Esophagus (tissue), 2 donors: ENCODE data around the gene DRD2. TPM values are rescaled to one million over a fixed set of nuclear protein-coding genes. Genes with fewer than 3 reads are reported as not detected.

ENCODE experiments used
- H3K27ac ChIP-seq, 2 donors: one replicate each; pipeline ENCODE4 v1.5.1; 2013; ENCODE audit warnings: low read depth in 2 of 2, mild to moderate bottlenecking in 2 of 2, inconsistent platforms in 1 of 2, low read length in 1 of 2, moderate library complexity in 1 of 2
- H3K27me3 ChIP-seq, 2 donors: one replicate each; pipeline ENCODE4 v1.6.1; 2013; ENCODE audit warnings: low read length in 2 of 2, control low read depth in 1 of 2, mild to moderate bottlenecking in 1 of 2; ENCODE audit not compliant: insufficient read depth in 2 of 2, control insufficient read depth in 1 of 2
- H3K36me3 ChIP-seq, 2 donors: one replicate each; pipeline ENCODE4 v1.6.1; 2013; ENCODE audit warnings: low read length in 1 of 2; ENCODE audit not compliant: control insufficient read depth in 2 of 2, insufficient read depth in 2 of 2
- H3K4me1 ChIP-seq, 2 donors: one replicate each; pipeline ENCODE4 v1.6.1; 2013; ENCODE audit warnings: low read length in 1 of 2; ENCODE audit not compliant: control insufficient read depth in 2 of 2, insufficient read depth in 2 of 2
- H3K4me3 ChIP-seq, 2 donors: one replicate each; pipeline ENCODE4 v1.5.1; 2013; ENCODE audit warnings: low read length in 2 of 2, mild to moderate bottlenecking in 2 of 2, low read depth in 1 of 2, moderate library complexity in 1 of 2
- H3K9me3 ChIP-seq, 2 donors: one replicate each; pipeline ENCODE4 v1.6.1; 2013; ENCODE audit warnings: mild to moderate bottlenecking in 2 of 2, low read depth in 1 of 2, low read length in 1 of 2, moderate library complexity in 1 of 2; ENCODE audit not compliant: control insufficient read depth in 2 of 2, insufficient read depth in 1 of 2
- WGBS, 2 donors: extraction: QIAGEN DNeasy Blood & Tissue Kit; methylation state at CpG; one replicate each; pipeline ENCODE4 v1.1.7; 2013; 5-methylcytosine and 5-hydroxymethylcytosine counted together
- polyA plus RNA-seq, 2 donors: library from polyadenylated mRNA; stranded (reverse); fragments of 200-250 nt; gene quantifications; one replicate each; pipeline ENCODE4 v1.2.3, GENCODE V29; 2013
- donor health status: healthy with polysubstance abuse.
- donor health status: Bipolar disorder and iron deficiency.

DRD2 gene
- polyA plus RNA-seq, 2 donors: 0.05 to 0.06 TPM

DNA sequence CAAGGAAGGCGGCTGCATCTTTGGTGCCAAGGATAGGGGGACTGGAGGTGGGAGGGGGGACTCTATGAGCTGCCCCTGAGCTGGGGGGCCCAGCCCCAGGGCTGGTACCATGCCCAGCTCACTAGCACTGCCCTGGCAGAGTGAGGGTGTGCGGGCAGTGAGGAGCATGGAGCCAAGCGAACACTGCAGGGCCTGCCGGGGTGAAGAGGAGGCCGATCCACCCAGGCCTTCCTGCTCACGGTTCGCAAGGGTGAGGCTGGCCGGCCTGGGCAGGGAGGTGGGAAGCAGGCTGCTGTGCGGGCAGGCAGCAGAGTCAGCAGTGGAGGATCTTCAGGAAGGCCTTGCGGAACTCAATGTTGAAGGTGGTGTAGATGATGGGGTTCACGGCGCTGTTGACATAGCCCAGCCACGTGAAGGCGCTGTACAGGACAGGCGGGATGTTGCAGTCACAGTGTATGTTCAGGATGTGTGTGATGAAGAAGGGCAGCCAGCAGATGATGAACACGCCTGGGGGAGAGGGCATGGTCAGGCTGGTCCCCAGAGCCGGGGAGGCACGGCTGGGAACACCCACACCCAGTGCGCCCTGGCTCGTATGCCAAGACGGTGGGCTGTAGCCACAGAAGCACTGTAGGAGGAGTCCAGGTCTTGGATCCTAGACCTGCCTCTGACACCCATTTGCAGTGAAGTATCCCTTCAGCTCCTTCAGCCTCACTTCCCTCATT is 64.6 kb downstream of the DRD2 start:
- Histone ChIP-seq H3K27ac (no peak overlapping the region), H3K4me1 (peaks cover 0 to 4% of the 10 kb centered on the region in 2 donors), H3K36me3 (no peaks in the 10 kb centered on the region), H3K27me3 (no peaks in the 10 kb centered on the region), H3K9me3 (no peaks in the 10 kb centered on the region), H3K4me3 (no peak overlapping the region)
- WGBS, 2 donors: 87 to 94% methylated on average over 21 of the region's 21 CpGs

DNA sequence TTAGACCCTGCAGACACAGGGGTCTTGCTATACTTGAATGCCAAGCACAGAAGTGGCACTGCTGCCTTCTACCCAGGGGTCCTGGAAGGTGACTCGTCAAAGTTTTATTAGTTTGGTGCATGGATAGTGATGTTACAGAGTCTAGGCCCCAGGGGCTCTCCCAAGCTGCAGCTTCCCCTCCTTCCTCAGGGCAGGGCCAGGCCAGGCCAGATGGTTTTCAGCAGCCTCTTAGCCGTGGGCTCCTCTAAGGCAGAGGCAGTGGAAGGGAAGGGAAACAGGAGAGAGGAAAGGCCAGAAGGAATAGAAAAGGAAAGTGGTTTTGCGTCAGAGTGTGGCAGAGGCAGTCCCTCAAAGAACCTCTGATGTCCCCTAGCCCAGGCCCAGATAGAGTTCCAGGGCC is 65.7 kb downstream of the DRD2 start:
- no peaks in the 10 kb centered on the region for H3K9me3 ChIP-seq
- H3K27me3 ChIP-seq: no peaks in the 10 kb centered on the region
- no peaks in the 10 kb centered on the region for H3K36me3 ChIP-seq
- no peak overlapping the region for H3K4me3 ChIP-seq
- no peak overlapping the region for H3K27ac ChIP-seq
- peaks cover 0 to 6% of the 10 kb centered on the region in 2 donors for H3K4me1 ChIP-seq
- 72 to 86% methylated on average over 3 of the region's 3 CpGs for WGBS, 2 donors

DNA sequence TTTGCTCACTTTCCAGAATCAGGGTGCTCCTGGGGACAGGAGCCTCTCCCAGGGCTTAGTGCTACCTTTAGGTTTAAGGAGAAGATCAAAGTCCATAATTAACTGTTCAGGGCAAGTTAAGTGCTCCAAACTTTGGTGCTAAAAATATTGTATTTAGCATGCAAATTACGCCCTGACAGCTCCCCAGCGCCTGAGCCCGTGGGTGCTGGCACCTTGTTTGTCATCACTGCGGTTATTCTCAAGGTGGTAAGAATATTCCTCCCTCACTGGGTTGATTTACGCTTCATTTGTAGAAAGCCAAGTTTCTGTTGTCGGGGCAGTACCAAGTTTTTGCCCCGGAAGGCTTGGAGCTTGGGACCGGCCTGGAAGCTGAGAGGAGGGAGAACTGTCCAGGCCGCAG is 66.3 kb downstream of the DRD2 start:
- H3K4me3 ChIP-seq: no peak overlapping the region
- no peak overlapping the region for H3K27ac ChIP-seq
- no peaks in the 10 kb centered on the region for H3K36me3 ChIP-seq
- peaks cover 0 to 6% of the 10 kb centered on the region in 2 donors for H3K4me1 ChIP-seq
- no peaks in the 10 kb centered on the region for H3K27me3 ChIP-seq
- WGBS, 2 donors: 81 to 83% methylated on average over 9 of the region's 9 CpGs
- no peaks in the 10 kb centered on the region for H3K9me3 ChIP-seq

DNA sequence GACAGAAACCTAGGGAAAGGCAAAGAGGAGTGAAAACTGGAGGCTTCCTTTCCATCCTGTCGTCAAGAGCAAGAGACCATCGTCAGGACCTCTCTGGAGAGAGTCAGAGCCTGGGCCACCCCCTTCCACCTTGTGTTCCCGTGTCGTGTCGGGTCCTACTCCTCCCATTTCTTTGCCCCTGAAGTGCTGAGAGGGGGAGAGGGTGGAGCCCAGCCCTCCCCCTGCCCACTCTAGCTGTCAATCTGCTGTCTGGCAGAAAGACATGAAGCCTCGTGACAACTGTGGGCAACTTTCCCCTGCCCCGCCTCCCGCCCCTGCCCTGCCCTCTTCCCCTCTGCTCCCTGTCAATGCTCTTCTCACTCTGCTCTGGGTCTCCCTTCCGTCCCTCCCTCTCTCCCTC is 67.0 kb downstream of the DRD2 start:
- 72 to 76% methylated on average over 9 of the region's 9 CpGs for WGBS, 2 donors
- Histone ChIP-seq H3K27ac (no peak overlapping the region), H3K27me3 (no peaks in the 10 kb centered on the region), H3K36me3 (no peaks in the 10 kb centered on the region), H3K4me1 (peaks cover 0 to 6% of the 10 kb centered on the region in 2 donors), H3K4me3 (no peak overlapping the region), H3K9me3 (no peaks in the 10 kb centered on the region)

DNA sequence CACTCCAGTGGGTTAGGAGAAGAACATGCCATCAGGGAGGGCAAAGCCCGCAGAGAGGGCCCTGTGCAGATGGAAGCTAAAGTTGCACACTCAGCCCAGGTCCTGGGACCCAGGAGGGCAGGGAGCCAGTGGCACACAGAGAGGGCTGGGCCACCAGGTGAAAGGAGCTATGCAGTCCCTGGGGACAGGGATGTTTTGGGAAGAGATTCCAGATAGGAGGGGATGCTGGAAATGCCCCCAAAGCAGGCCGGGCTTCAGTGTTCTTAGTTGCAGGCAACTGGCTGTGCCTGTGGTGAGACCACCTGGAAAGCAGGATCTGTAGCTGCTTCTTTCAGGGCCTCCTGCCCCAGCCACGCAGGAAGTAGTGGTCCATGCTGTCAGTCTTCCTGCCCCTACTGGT is 68.0 kb downstream of the DRD2 start:
- Histone ChIP-seq H3K4me3 (no peak overlapping the region), H3K4me1 (peaks cover 0 to 6% of the 10 kb centered on the region in 2 donors), H3K27ac (no peak overlapping the region), H3K36me3 (no peaks in the 10 kb centered on the region), H3K27me3 (no peaks in the 10 kb centered on the region), H3K9me3 (no peaks in the 10 kb centered on the region)
- 75 to 83% methylated on average over 2 to 3 of the region's 3 CpGs for WGBS, 2 donors

DNA sequence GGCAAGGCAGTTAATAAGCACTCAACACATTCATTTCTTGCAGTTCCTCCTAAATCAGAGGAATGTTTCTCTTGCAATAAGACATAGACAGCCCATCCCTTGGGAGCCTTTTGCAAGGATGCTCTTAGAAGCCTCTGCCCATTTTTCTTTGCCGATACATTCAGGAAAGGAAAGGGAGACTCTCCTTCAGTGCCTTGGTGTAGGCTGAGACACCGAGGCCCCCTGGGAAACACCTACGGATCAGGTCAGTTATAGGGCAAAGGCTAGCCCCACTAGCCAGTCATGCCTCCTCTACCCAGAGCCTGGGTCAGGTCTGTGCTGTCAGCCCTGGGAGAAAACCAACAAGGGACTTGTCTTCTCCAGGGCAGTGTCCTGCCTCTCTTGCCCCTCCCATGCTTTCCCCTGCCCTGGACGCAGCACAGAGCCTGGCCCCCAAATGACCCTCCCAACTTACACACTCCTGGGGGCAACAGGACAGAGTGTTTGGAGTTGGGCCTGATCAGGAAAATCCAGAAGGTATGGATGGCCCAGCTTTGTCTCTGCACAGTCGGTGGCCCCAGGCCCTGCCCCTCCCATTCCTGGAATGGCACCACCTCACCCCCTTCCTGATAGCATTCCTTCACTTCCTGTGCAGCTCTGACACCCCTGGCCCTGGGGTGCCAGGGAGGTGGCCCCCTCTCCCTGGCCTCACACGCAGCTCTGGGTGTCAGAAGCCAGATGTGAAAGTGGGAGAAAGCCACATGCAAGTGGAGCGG is 69.3 kb downstream of the DRD2 start:
- no peaks in the 10 kb centered on the region for H3K36me3 ChIP-seq
- WGBS, 2 donors: 76 to 79% methylated on average over 7 of the region's 7 CpGs
- no peak overlapping the region for H3K27ac ChIP-seq
- no peaks in the 10 kb centered on the region for H3K27me3 ChIP-seq
- no peak overlapping the region for H3K4me3 ChIP-seq
- no peaks in the 10 kb centered on the region for H3K9me3 ChIP-seq
- H3K4me1 ChIP-seq: peaks cover 5 to 6% of the 10 kb centered on the region in 2 donors

DNA sequence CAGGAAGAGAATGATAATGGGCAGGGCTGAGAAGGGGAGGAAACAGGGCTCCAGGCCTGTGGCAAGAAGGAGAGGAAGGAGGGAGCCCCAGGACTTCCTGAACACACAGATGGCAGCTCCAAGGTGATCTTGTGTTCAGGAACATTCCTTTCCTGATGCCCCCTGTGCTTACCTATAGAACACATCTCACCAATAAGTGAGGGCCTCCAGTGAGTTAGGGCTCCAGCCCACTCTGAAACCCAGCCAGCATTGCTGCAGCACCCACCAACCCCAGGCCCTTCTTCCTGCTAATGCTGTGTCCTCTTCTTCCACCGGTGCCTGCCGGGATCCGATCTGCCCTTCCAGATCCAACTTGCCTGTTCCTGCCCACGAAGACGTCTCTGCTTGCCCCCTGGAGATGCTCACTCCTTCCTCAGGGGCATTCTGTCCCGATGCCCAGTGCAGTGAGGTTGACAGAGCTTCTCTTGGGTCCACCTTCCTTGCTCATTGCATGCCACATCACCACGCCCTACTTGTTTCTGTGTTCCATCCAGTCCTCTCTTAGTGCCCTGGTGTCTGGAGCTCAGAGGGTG is 70.3 kb downstream of the DRD2 start:
- 48 to 65% methylated on average over 7 of the region's 7 CpGs for WGBS, 2 donors
- Histone ChIP-seq H3K27ac (no peak overlapping the region), H3K9me3 (no peaks in the 10 kb centered on the region), H3K36me3 (no peaks in the 10 kb centered on the region), H3K4me3 (no peak overlapping the region), H3K27me3 (no peaks in the 10 kb centered on the region), H3K4me1 (peaks cover 5 to 6% of the 10 kb centered on the region in 2 donors)

DNA sequence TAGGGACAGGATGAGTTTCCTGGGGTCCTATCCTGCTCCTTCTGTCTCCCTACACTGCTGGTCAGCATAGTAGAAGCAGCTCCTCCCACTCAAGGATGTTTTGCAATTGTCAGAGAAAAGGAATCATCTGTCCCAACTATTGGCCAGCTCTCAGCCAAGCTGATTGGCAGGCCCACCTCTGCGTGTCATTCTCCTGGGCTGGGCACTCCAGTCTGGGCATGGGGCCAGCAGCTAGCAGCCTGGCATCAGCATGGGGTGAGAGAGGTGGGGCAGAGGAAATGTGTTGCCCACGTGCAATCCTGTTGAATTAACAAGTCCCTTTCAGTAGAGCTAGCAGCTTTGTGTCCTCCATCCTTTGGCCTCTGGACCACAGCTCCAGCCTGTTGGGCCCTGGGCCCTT is 73.5 kb downstream of the DRD2 start:
- Histone ChIP-seq H3K36me3 (no peaks in the 10 kb centered on the region), H3K27ac (no peak overlapping the region), H3K27me3 (no peaks in the 10 kb centered on the region), H3K4me3 (no peak overlapping the region), H3K9me3 (peaks cover 0 to 3% of the 10 kb centered on the region in 2 donors), H3K4me1 (peaks cover 5 to 6% of the 10 kb centered on the region in 2 donors)
- 3 to 13% methylated on average over 2 of the region's 2 CpGs for WGBS, 2 donors

DNA sequence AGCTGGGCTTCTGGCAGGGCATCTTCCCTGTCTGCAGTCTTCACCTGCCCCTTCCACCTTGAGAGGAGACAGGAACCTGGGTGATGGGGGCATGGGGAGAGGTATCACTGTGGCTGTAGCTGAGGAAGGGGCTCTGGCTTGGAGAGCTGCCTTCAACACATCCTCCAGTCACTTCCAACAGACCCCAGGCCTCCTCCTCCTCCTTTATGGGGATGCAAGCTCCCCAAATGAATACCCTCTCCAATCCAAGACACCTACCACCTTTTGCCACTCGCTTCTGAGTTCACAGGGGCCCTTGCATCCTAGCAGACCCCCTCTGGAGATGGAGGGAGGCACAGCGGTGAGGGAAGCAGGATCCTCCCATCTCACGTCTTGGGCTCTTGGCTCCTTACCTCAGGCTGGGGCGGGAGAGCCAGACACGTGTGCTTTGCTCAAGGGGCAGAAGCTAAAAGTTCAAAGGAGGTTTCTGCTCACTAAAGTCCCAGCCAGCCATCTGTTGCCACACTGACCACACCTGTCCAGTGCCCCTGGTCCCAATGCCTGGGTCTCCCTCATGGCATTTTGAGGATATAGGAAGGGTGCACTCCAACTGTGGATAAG is 74.5 kb downstream of the DRD2 start:
- 69 to 70% methylated on average over 5 of the region's 5 CpGs for WGBS, 2 donors
- Histone ChIP-seq H3K9me3 (peaks cover 0 to 3% of the 10 kb centered on the region in 2 donors), H3K4me1 (peaks cover 3 to 5% of the 10 kb centered on the region in 2 donors), H3K36me3 (no peaks in the 10 kb centered on the region), H3K4me3 (no peak overlapping the region), H3K27me3 (no peaks in the 10 kb centered on the region), H3K27ac (no peak overlapping the region)
